Stimulated activated CD4-positive, alpha-beta T cell treated with anti-CD3 and anti-CD28 coated beads, Interleukin-2, amount 100 ng/mL, for 4 hours (primary cell): ENCODE results near the gene CDKN1B.

ENCODE experiments used
- DNase-seq: peaks from one replicate; pipeline ENCODE4 v3.0.0-alpha.2; 2020; ENCODE audit warnings: low read depth

Gene CDKN1B

DNA sequence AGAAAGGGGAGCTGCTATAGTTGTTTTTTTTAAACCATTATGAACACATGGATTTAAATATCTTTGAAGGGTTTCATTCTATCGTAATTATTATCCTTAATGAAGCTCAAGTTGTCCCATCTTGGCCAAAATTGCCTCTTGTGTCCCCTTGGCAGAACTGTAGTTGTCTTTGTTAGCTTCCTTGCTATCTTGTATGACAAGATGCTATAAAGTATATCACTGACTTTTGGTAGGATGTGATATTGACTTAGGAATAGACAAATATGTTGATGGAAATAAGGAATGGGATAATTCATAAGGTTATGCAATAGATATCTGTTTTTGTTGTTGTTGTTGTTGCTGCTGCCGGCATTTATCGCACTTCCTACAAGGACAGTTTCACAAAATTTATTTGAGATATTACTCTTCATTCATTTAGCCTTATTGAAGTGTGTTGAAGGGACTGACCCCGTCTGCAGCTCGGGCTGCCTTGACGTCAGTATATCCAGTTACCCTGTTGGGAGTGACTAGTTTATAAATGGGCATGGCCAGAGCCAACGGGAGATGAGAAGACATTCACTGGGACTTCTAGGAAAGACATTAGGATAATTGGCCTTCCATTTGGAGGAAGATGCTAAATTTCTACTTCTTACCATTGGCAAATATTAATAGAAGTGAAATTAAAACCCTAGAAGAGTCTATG, 42.2 kb downstream of the CDKN1B start:
- no peak for DNase-seq

DNA sequence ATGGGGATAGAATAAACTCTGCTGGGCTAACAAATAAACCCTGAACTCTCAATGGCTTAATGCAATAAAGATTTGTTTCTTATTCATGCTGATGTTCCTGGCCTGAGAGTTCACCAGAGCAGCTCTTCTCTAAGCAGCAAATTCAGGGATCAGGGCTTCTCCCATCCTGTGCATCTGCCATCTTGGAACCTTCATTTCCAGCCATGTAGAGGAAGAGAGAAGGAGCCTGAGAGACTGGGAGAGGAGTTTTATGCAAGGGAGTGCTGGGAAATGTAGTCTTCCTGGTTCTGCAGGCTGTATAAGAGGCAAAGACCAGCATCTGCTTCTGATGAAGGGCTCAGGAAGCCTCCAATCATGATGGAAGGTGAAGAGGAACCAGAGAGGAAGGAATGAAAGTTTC, 47.7 kb downstream of the CDKN1B start:
- DNase-seq, result no peak

DNA sequence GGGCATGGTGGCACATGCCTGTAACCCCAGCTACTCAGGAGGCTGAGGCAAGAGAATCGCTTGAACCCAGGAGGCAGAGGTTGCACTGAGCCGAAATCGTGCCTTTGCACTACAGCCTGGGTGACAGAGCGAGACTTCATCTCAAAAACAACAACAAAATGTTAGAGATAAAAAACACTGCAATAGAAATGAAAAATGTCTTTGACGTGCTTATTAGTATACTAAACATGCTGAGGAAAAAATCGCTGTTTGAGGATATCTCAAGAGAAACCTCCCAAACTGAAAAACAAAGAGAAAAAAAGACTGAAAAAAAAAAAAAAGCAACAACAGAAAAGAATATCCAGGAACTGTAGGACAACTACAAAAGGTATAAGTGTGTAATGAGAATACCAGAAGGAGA, 53.1 kb downstream of the CDKN1B start:
- no peak for DNase-seq
